ENCODE results near the gene CYLD. TPM values are rescaled to one million over a fixed set of nuclear protein-coding genes. Genes with fewer than 3 reads are reported as not detected.

The CYLD gene
- total and polyA plus RNA-seq, 10 of the 15 experiments (the other 5 are each of a cell fraction or from before 2014, with no cell fraction given) = 19.2 to 106 (median 46.1) TPM

- 98% methylated on average over 2 of the region's 2 CpGs for WGBS (ENCODE audit: insufficient coverage, insufficient replicate concordance, low lambda C conversion rate, missing lambda C conversion rate)
- ChIA-PET SMC1A (ENCODE audit: uncharacterized antibody, unreplicated experiment) (interaction anchor here (1.1 kb wide), 1 partner anchor 15 kb away, joined by 5 read pairs; no protein-coding TSS in a partner anchor), CTCF (interaction anchor here (1.1 kb wide), 3 partner anchors 9 to 15 kb away, joined by 3 to 5 read pairs (median 3); no protein-coding TSS in a partner anchor), RAD21 (ENCODE audit: unreplicated experiment) (interaction anchor here (0.6 to 0.9 kb wide), 2 partner anchors 40 to 407 kb away, joined by 3 read pairs; no protein-coding TSS in a partner anchor), POLR2A (interaction anchor here (0.6 kb wide), 1 partner anchor 623 kb away, joined by 5 read pairs; no protein-coding TSS in a partner anchor)
- Histone ChIP-seq H3K9me3 (replicated peaks; ENCODE audit: control insufficient read depth, insufficient read depth, low read length) (no peaks in the 10 kb centered on the region; the same call in 1 of the 3 replicates), H3K4me3 (no peak overlapping the region), H3K36me3 (ENCODE audit: control insufficient read depth in 2 of 2, insufficient read depth in 2 of 2, low read length in 1 of 2) (peaks cover 6 to 37% of the 10 kb centered on the region in 2 experiments), H3K4me1 (ENCODE audit: control insufficient read depth, insufficient read depth, low read length) (no peaks in the 10 kb centered on the region), H3K79me2 (ENCODE audit: control insufficient read depth, insufficient read depth, low read length) (no peaks in the 10 kb centered on the region), H4K20me1 (ENCODE audit: control insufficient read depth, insufficient read depth) (no peaks in the 10 kb centered on the region), H3K27me3 (replicated peaks in 1 of 2; ENCODE audit: control insufficient read depth in 2 of 2, insufficient read depth in 2 of 2, low read length in 1 of 2) (no peaks in the 10 kb centered on the region), H2AFZ (ENCODE audit: control insufficient read depth, low read depth, low read length) (no peak overlapping the region), H3K4me2 (ENCODE audit: control insufficient read depth, insufficient read depth) (no peak overlapping the region), H3K9ac (ENCODE audit: control insufficient read depth, insufficient read depth, low read length) (no peak overlapping the region), H3K27ac (ENCODE audit: control insufficient read depth, insufficient read depth) (no peak overlapping the region)
- TF ChIP-seq SMAD5 (IDR thresholded peaks at IDR 0.05; ENCODE audit: low read depth) (no peak), USF1 (IDR thresholded peaks at IDR 0.05; ENCODE audit: borderline replicate concordance, extremely low read length, insufficient read depth, low read depth, low read length) (no peak), USF2 (IDR thresholded peaks at IDR 0.05; ENCODE audit: borderline replicate concordance, low read depth, low read length) (no peak), E2F4 (IDR thresholded peaks at IDR 0.05; ENCODE audit: low read depth, low read length) (no peak), EZH2 (IDR thresholded peaks at IDR 0.05; ENCODE audit: borderline replicate concordance, control insufficient read depth, low read depth, low read length) (no peak)
- in situ Hi-C loops (cut with MboI) (no loop called here), intact Hi-C loops (cut with micrococcal nuclease; ENCODE audit: unreplicated experiment) (no loop called here)
- ATAC-seq (no peak), FAIRE-seq (peak; percentile 38), DNase-seq (ENCODE audit: low read depth, low spot score) (no peak)
- BruUV-seq (replicated peaks) = no TSS peak
Measured at GRCh38 chr16:50791522-50791921, 49.6 kb downstream of the CYLD start.
